Measurements from ENCODE around the gene FXR2.
"Not testable (repeated sequence)": the region's sequence is repeated elsewhere in the genome, so short reads cannot be mapped to it uniquely, and the experiment has no call there.

The FXR2 gene

DNA sequence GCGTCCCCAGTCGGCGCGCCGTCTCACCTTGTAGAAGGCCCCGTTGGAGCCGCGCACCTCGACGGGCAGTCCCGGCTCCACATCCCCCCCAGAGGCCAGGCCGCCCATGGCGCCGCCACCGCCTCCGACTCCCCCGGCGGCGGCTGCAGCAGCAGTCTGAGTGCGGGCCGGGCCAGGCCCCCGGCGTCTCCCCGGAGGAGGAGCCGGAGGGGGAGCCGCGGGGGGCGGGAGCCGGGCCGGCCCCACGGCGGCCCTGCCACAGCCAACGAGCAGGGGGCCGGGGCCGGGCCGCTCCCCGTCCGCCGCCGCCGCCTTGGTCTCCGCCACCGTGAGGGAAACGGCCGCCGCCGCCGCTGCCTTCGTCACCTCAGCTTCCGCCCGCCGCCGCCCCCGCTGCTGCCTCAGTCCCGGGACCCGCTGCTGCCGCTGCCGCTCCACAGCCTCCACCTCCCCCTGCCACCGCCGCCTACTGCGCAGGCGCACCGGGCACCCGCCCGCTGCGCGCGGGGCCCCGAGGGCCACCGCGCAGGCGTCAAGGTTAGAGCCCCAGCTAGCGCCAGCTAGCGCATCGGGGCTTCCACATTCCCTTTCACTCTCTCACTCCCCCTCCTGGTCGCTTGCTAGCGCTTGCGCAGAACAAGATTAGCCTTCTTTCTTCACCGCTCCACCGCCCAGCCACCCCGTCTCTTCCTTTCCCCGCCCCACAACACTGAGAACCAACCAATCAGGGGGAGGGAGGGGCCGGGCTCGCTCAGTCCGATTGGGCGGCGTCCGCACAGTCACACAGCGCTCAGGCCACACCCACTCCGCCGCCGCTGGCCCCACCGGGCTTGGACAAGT, at the start of gene FXR2:
FXR2 (minus strand) TSS at position 473 of the 840 bp plus-strand sequence; CDS start at position 108, 365 bp downstream.
- DNase-seq (ENCODE audit: low spot score), result peak; percentile 100

DNA sequence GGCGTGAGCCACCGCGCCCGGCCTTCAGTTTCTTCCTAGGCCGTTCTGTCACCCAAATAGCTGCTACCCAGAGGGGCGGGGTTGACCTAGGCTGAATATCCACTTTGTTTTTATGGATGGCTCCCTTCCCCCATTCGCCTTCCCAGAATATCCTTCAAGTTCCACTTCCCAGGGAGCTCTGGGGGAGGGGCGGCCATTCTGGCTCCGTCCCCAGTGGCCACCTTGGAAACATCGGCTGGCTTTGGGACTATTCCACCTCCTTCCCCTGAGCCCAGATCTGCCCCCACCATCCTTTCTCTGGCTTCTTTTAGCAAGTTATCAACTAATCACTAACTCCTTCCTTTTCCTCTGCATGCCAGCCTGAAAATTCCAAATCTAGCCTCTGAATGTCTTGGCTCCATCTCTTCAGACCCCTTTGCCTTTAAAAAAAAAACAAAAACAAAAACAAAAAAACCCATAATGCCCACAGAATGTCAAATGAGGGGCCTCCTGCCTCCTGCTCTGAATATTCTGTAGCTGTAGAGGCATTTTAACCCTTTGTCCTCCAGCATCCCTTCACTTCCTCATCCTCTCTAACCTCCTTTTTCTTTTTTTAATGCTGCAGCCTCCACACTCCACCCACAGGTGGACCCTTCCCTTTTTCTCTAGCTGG, 42.4 kb upstream of the FXR2 start:
- DNase-seq (ENCODE audit: low spot score), result no peak

- no peak for DNase-seq (ENCODE audit: low spot score)
Observed at GRCh38 chr17:7655541-7655840, 40.8 kb upstream of the FXR2 start.

DNA sequence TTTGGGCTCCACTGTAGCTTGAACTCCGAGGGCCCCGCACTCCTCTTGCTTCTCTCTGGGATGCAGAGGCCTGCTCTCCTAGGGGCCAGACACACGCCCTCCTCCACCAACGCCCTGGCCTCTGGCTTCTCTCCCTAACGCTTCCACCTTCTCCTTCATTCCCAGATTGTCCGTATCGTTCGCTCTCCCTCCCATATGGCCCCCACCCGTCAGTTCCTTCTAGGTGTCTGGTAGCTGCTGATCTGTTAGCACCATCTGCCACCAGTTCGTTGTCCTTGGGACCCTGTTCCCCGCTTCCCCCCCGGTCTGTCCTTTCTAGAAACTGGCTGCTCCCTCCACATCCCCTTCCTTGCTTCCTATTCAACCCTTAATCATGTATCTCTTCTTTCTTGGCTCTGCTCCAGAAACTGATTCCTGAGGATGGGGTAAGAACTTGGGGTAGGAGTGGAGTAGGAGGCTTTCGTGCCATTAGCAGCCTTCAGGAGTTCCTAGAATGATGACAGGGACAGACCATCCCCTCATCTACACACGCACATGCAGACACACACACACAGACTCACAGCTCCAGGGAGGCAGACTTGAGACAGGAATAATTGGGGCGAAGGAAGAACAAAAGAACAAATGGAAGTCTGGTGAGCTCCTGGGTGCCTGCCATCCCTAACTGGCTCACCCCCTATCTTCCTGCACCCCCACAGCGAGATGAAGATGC, 40.3 kb upstream of the FXR2 start:
- DNase-seq (ENCODE audit: low spot score), result no peak

DNA sequence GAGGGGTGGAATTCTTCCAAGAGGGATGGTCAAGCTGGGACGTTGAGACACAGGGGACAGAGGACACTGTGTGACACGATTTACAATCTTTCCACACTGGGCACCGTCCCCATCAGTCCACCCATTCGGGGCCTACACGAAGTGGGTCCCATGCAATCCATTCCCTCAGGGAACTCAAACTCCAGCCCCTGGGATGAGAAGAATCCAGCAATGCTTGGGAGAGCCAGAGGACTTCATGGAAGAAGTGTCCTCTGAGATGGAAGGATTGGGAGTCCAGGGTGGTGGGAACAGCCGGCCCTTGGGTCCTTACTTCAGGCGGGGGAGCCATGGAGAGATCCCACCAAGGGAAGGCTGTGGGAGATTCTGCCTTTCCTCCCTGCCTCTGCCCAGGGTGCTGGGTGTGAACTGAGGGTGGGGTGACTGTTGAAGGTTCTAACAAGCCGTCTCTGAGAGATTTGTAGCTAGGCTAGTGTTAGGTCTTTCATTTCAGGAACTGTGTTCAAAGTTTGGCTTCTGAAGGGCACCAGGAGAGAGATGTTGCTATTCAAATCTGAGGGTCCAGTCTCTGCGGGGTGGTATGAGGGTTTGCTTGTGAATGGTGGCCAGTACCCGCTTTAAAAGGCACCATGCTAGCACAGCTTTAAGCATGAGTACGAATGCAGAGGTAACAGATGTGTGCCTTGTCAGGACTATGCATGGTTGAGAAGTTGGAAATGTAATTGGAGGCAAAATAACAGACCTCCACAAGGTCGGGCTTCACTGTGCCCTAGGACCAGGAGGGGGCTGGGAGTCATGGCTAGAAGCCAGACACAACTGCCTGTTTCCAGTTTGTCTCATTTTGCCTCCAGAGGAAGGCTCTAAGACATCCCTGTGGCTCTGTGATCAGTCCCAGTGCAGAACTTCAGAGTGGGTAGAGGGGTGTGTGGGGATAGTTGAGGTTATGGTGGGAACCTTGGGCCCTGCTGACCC, 38.0 kb upstream of the FXR2 start:
- DNase-seq (ENCODE audit: low spot score), result no peak

GRCh38 chr17:7651665-7652387, 37.1 kb upstream of the FXR2 start:
- no peak for DNase-seq (ENCODE audit: low spot score)

DNA sequence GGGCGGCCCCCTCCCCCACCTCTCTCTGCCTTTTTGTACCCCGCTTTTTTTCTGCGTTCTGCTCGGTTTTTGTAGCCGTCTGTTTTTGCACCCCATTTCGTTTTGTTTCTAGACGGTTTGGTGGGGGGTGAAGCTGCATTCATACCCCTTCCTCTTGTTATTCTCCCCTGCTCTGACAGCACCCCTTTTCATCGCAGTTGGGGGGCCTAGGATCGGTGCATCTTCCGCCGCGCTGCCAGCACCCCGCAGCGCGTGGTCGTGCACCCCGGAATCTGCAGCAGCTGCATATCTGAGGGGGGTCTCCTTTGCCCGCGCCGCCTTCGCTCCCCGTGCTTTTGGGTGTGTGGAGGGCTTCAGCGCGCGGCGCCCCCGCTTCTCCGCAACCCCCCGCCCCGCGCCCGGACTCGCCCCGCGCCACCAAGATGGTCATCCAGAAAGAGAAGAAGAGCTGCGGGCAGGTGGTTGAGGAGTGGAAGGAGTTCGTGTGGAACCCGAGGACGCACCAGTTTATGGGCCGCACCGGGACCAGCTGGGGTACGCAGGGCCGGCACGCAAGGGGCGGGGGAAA, 36.5 kb upstream of the FXR2 start:
- DNase-seq (ENCODE audit: low spot score), result no peak

DNA sequence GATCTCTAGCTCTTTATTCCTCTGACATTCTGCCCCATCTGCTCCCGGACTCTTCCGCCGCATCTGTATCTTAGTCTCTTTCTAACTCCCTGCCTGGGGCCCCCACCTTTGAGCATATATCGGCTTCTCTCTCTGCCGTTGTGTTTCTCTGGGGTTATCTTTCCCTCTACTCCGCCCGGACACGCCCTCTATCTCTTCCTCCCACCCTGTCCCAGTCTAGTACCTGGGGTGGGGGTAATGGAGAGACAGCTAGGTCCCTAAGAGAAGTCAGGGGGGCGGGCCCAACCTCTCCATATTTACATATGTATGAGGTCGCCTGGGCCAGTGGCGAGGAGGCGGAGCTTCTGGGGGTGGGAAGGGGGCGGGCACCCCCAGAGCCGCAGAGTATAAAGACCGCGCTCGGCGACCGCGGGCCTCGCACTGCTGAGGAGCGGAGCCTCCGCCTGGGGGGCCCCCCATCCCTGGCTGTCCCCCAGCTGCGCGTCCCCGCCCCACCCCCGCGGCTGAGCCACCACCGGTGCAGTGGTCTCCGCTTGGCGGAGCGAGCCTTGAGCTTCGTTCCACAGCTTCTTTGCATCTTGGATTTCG, 35.9 kb upstream of the FXR2 start, which contains the start of gene ATP1B2:
ATP1B2 (plus strand) TSS at position 418 of the 588 bp plus-strand sequence. CDS start 593 bp downstream, outside the sequence.
- DNase-seq (ENCODE audit: low spot score), result peak; percentile 62

DNA sequence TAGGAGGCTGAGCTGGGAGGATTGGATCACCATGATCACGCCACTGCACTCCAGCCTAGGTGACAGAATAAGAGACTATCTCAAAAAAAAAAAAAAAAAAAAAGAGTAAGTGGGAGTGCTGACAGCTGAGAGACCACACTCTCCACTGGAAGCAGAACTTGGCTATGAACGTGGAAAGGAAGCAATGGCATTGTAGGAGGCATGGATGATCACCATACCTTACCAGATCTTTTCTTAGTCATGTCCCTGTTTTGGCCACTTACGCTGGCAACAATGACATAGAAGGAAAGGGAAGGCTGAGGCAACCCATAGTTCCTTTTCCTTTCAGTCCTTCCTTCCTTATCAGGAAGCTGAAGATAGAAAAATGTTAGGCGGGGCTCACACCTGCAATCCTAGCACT, 32.3 kb upstream of the FXR2 start:
- no peak for DNase-seq (ENCODE audit: low spot score)

DNA sequence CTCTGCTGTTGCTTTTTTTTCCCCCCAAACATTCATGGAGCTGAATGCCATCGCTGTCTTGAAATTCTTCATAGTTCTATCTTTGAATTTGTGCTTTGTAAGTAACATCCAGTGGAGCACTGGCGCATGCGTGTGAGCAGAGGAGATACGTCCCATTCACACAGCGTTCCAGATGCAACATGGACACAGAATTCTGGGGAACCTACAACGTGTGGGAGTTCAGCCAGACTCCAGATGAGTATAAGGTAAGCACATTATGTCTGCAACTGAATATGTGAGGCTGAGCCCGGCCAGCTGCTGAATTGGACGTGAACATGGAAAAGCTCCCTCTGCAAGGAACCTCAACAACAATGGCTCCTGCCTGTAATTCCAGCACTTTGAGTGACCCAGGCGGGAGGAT, 31.8 kb upstream of the FXR2 start:
- no peak for DNase-seq (ENCODE audit: low spot score)

DNA sequence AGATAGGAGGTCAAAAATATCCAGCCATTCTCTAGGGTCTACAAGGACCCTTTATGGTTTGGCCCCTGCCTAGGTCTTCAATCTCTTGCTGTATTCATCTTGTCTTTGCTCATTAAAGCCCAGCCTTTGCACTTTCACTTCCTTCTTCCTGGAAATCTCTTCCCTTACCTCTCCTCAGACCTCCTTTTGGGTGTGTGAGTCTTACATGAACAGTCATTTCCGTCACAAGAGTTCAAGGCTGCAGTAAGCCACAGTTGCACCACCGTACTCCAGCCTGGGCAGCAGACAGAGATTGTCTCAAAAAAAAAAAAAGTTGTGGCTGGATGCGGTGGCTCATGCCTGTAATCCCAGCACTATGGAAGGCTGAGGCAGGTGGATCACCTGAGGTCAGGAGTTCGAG, 30.1 kb upstream of the FXR2 start:
- DNase-seq (ENCODE audit: low spot score), result no peak

GRCh38 chr17:7641635-7642034, 26.9 kb upstream of the FXR2 start:
- not testable (repeated sequence) for DNase-seq (ENCODE audit: low spot score)

- no peak for DNase-seq (ENCODE audit: low spot score)
Observed at GRCh38 chr17:7640783-7641182, 26.1 kb upstream of the FXR2 start.

DNA sequence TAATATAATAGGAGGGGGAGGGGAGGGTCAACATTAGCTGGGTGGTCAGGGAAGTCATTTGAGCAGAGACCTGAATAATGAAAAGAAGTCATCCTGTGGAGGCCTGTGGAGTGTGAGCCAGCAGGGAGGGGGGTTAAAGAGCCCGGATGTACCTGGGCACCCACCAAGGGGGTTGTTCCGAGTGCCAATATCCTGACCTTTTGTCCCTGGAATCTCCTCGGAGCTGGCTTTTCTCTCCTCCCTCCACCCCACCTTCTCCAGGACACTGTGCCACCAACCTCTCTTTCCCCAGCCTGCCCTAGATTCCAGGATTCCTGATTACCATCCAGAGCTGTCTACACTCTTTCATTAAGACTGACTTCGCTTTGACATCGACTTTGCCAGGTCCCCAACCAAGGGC, 21.5 kb upstream of the FXR2 start:
- no peak for DNase-seq (ENCODE audit: low spot score)

DNA sequence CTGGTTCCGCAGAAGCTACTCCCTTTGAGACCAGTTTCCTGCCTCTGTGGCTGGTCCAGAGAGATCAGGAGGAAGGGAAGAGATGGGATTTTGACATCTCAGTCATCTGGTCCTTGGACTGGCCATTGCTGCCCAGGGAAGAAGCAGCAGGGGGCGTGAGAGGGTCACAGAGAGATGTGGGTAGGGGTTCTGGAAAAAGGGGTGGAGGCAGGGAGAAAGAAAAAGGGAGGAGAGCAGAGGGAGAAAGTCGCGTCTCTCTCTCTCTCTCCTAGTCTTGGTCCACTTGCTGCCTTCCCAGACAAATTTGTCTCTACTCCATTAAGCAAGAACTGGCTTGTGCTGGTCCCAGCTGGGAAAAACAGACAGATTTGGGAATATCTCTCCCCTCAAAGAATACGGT, 19.7 kb upstream of the FXR2 start:
- no peak for DNase-seq (ENCODE audit: low spot score)

- no peak for DNase-seq (ENCODE audit: low spot score)
Observed at GRCh38 chr17:7633093-7633492, 18.4 kb upstream of the FXR2 start.

DNA sequence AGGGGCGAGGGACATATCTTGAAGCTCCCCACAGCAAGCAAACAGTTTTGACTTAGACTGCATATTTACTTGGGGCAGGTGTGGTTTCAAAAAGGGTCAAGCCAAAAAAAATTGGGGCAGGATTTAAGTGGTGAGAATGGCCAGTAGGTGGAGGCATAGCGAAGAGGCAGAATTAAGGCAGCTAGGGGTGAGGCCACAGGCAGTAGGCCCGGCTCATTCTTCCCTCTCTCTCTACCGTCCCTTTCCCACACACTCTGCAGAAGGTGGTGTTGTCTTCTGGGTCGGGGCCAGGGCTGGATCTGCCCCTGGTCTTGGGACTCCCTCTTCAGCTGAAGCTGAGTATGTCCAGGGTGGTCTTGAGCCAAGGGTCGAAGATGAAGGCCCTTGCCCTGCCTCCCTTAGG, 17.8 kb upstream of the FXR2 start:
- DNase-seq (ENCODE audit: low spot score), result peak; percentile 28

DNA sequence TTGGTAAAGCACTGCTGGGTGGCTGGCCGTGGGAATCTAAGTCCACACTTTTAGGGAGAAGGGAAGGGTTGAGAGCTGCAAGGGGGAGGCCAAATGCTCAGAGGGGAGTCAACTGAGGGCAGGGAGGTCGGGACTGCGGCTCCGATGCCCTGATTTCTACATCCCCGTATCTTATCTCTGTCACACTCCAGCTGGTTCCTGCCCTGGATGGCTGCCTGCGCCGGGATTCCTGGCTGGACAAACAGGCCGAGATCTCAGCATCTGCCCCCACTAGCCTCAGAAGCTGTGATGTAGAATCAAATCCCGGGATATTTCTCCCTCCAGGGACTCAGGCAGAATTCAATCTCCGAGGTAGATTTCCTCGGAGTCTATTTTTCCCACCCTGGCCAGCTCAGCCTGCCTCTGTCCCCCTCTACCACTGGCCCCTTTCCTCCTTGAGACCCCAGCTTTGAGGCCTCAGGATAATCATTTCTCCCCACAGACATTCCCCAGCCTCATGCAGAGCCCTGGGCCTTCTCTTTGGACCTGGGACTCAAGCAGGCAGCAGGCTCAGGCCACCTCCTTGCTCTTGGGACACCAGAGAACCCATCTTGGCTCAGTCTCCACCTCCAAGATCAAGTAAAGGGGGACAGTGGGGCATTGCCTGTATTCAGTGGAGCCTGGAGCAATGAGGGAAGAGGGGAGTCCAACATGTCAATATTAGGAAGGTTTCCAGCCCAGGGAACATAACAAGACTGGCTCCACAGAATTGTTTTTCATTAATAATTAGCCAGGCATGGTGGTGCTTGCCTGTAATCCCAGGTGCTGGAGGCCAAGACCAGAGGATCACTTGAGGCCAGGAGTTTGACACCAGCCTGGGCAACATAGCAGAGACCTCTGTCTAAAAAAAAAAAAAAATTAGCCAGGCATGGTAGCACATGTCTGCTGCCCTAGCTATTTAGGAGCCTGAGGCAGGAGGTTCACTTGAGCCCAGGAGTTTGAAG, 17.0 kb upstream of the FXR2 start:
- DNase-seq (ENCODE audit: low spot score), result no peak

DNA sequence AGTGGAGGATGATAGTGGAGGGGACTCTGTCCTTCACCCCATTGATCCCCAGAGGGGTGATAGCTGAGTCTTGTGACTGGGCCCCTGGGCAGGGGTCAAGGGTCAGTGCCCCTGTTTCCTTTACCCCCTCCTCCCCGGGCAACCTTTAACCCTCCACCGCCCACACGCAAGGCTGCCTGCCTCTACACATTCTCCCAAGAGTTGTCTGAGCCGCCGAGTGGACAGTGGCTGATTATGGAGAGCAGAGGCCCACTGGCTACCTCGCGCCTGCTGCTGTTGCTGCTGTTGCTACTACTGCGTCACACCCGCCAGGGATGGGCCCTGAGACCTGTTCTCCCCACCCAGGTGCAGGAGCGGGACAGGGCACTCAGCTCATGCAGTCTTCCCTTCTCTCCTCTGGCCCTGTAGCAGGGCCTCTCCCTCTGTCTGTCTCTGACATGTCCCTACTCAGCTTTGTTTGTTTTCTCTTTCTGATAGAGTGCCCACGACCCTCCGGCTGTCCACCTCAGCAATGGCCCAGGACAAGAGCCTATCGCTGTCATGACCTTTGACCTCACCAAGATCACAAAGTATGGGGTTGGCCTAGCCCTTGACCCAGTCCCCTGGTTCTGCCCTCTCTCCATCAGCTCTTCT, 15.4 kb upstream of the FXR2 start, which contains the start of gene SHBG:
SHBG (plus strand) TSS at position 197 of the 633 bp plus-strand sequence; CDS start at position 235, 38 bp downstream.
- no peak for DNase-seq (ENCODE audit: low spot score)
